Measurements from ENCODE around the gene ZNF224.
A peak's percentile ranks its signal among the peaks of the same experiment; 100 is the strongest.

ZNF224 gene

GRCh38 chr19:44141191-44142058 lies 47.3 kb downstream of the ZNF224 start, which contains the start of gene ZNF234:
Gene ZNF234, plus strand, starts transcription at chr19:44141554. Its CDS starts 3,079 bp downstream, at chr19:44144633.
- DNase-seq, result peak; percentile 76

- no peak for DNase-seq
Measured at GRCh38 chr19:44142059-44142433, 47.9 kb downstream of the ZNF224 start.

GRCh38 chr19:44149776-44150175 lies 55.6 kb downstream of the ZNF224 start:
- no peak for DNase-seq

GRCh38 chr19:44151491-44151890 lies 57.3 kb downstream of the ZNF224 start:
- no peak for DNase-seq

- DNase-seq, result no peak
Measured at GRCh38 chr19:44156475-44156874, 62.3 kb downstream of the ZNF224 start.

Measured in NCI-H2171 (cell line).